ENCODE data around the gene RASGRP4.

GRCh38 chr19:38422438-38422837 lies 3.6 kb downstream of the RASGRP4 start:
- TF ChIP-seq CTCF (tag by site-specific recombination; IDR thresholded peaks at IDR 0.05) (no peak), SALL2 (tag by site-specific recombination; IDR thresholded peaks at IDR 0.05; ENCODE audit: borderline replicate concordance) (no peak)
